Upper lobe of left lung (tissue), 6 donors: Measurements from ENCODE around the gene KLHL30. TPM values are rescaled to one million over a fixed set of nuclear protein-coding genes. Genes with fewer than 3 reads are reported as not detected.
A peak's percentile ranks its signal among the peaks of the same experiment; 100 is the strongest.

Source experiments
- ATAC-seq, 2 donors: fragments of 200-7000 bp; cut with Tn5 transposase; one replicate each; pipeline ENCODE4 v1.9.1; 2022; ENCODE audit warnings: mild to moderate bottlenecking in 2 of 2, moderate library complexity in 2 of 2; ENCODE audit not compliant: low FRiP score in 2 of 2
- DNase-seq, 2 donors: peaks; one replicate each; pipeline ENCODE4 v3.0.0-alpha.2; 2019 to 2020
- H3K27ac ChIP-seq, 4 donors: fragments of 200-600 bp; sonication (generic); one replicate each; pipeline ENCODE4 v1.5.1; 2016 to 2019
- H3K27me3 ChIP-seq, 4 donors: fragments of 200-600 bp; sonication (generic); one replicate each; pipeline ENCODE4 v1.5.1; 2017 to 2019
- H3K36me3 ChIP-seq, 4 donors: fragments of 200-600 bp; sonication (generic); one replicate each; pipeline ENCODE4 v1.5.1; 2016 to 2019
- H3K4me1 ChIP-seq, 4 donors: fragments of 200-600 bp; sonication (generic); one replicate each; pipeline ENCODE4 v1.5.1; 2018 to 2019
- H3K4me3 ChIP-seq, 4 donors: fragments of 200-600 bp; sonication (generic); one replicate each; pipeline ENCODE4 v1.5.1; 2017 to 2019; ENCODE audit warnings: mild to moderate bottlenecking in 2 of 4, moderate library complexity in 1 of 4
- H3K9me3 ChIP-seq, 4 donors: fragments of 200-600 bp; sonication (generic); one replicate each; pipeline ENCODE4 v1.5.1; 2018 to 2019
- CTCF ChIP-seq, 6 experiments: fragments of 450-650 bp in 4 of 6; fragments of 200-600 bp in 2 of 6; sonication (generic) in 2 of 6; IDR thresholded peaks; one replicate each; pipeline ENCODE4 v1.5.1; 2016 to 2019; ENCODE audit warnings: antibody characterized with exemption in 6 of 6
- EP300 ChIP-seq, 4 donors: sonication (generic); formaldehyde crosslinking; IDR thresholded peaks; one replicate each; pipeline ENCODE4 v1.5.1; 2017; ENCODE audit warnings: antibody characterized with exemption in 4 of 4, control low read depth in 2 of 4
- POLR2A ChIP-seq, 4 donors: fragments of 450-650 bp; IDR thresholded peaks; one replicate each; pipeline ENCODE4 v1.5.1; 2016 to 2017; ENCODE audit warnings: antibody characterized with exemption in 4 of 4, mild to moderate bottlenecking in 2 of 4
- POLR2AphosphoS5 ChIP-seq, 2 donors: sonication (generic); formaldehyde crosslinking; IDR thresholded peaks; one replicate each; pipeline ENCODE4 v1.5.1; 2017; ENCODE audit warnings: antibody characterized with exemption in 2 of 2
- WGBS, 2 donors: methylation state at CpG; one replicate each; pipeline ENCODE4 v1.1.5; 2017 to 2018; 5-methylcytosine and 5-hydroxymethylcytosine counted together
- total RNA-seq, 6 donors: library from RNA; depleted of rRNA in 4 of 6; stranded (reverse); fragments of >200 nt in 4 of 6; gene quantifications; one replicate each; pipeline versions ENCODE4 v1.1.0 to v1.2.1, GENCODE V29; 2016 to 2021
- donor health status: DM: no; HTN: no; CAD: no; lungs with moderate emphysema.
- donor health status: DM: no; HTN: yes; CAD: no; lungs with severe emphysema.

Gene KLHL30
- total RNA-seq, 6 donors from 2014 or later: 0.30 to 1.3 (median 0.97) TPM; not detected in 2

GRCh38 chr2:238128534-238129001 is 9.9 kb upstream of the KLHL30 start:
- DNase-seq (peak in 1 of 2 donors; percentile 82), ATAC-seq (no peak)
- TF ChIP-seq CTCF (IDR thresholded peaks at IDR 0.05) (no peak), EP300 (IDR thresholded peaks at IDR 0.05) (no peak)

GRCh38 chr2:238129166-238130010 is 9.1 kb upstream of the KLHL30 start:
- TF ChIP-seq EP300 (IDR thresholded peaks at IDR 0.05): no peak
- no peak for TF ChIP-seq POLR2AphosphoS5 (IDR thresholded peaks at IDR 0.05)
- TF ChIP-seq CTCF (IDR thresholded peaks at IDR 0.05): no peak
- TF ChIP-seq POLR2A (IDR thresholded peaks at IDR 0.05): no peak
- H3K27ac ChIP-seq: no peak overlapping the region
- no peak overlapping the region for H3K4me3 ChIP-seq
- ATAC-seq: no peak
- H3K36me3 ChIP-seq: no peaks in the 10 kb centered on the region
- DNase-seq: peak in 1 of 2 donors; percentile 52
- H3K9me3 ChIP-seq: no peaks in the 10 kb centered on the region
- H3K4me1 ChIP-seq: peaks cover 0 to 7% (median 3%) of the 10 kb centered on the region in 4 donors
- 89% methylated on average over 11 to 22 of the region's 22 CpGs for WGBS, 2 donors
- no peaks in the 10 kb centered on the region for H3K27me3 ChIP-seq

More at GRCh38 chr2:238128534-238129001, 9.9 kb upstream of the KLHL30 start:
- H3K4me3 ChIP-seq: no peak overlapping the region
- peaks cover 0 to 7% (median 3%) of the 10 kb centered on the region in 4 donors for H3K4me1 ChIP-seq
- no peaks in the 10 kb centered on the region for H3K36me3 ChIP-seq
- WGBS, 2 donors: 71 to 81% methylated on average over 7 to 30 of the region's 30 CpGs
- H3K27me3 ChIP-seq: no peaks in the 10 kb centered on the region
- no peak overlapping the region for H3K27ac ChIP-seq
- H3K9me3 ChIP-seq: no peaks in the 10 kb centered on the region

GRCh38 chr2:238130111-238130695 is 8.3 kb upstream of the KLHL30 start:
- WGBS, 2 donors: 95% methylated on average over 4 of the region's 28 CpGs; no CpG with 5 or more reads in 1 of the 2 donors
- peak in 1 of 2 donors; percentile 76 for DNase-seq
- TF ChIP-seq POLR2AphosphoS5 (IDR thresholded peaks at IDR 0.05) (no peak), EP300 (IDR thresholded peaks at IDR 0.05) (no peak), CTCF (IDR thresholded peaks at IDR 0.05) (no peak), POLR2A (IDR thresholded peaks at IDR 0.05) (no peak)

GRCh38 chr2:238130696-238131628 is 7.5 kb upstream of the KLHL30 start:
- 93% methylated on average over 49 of the region's 68 CpGs; no CpG with 5 or more reads in 1 of the 2 donors for WGBS, 2 donors
- ATAC-seq: no peak
- no peak for TF ChIP-seq POLR2A (IDR thresholded peaks at IDR 0.05)
- TF ChIP-seq CTCF (IDR thresholded peaks at IDR 0.05): no peak
- TF ChIP-seq EP300 (IDR thresholded peaks at IDR 0.05): no peak
- no peak for TF ChIP-seq POLR2AphosphoS5 (IDR thresholded peaks at IDR 0.05)
- Histone ChIP-seq H3K36me3 (no peaks in the 10 kb centered on the region), H3K4me1 (peaks cover 0 to 7% (median 3%) of the 10 kb centered on the region in 4 donors), H3K9me3 (no peaks in the 10 kb centered on the region), H3K27ac (no peak overlapping the region), H3K4me3 (no peak overlapping the region), H3K27me3 (no peaks in the 10 kb centered on the region)
- DNase-seq: peak in 1 of 2 donors; percentile 85

More at GRCh38 chr2:238130111-238130695, 8.3 kb upstream of the KLHL30 start:
- Histone ChIP-seq H3K27me3 (no peaks in the 10 kb centered on the region), H3K36me3 (no peaks in the 10 kb centered on the region), H3K27ac (no peak overlapping the region), H3K4me3 (no peak overlapping the region), H3K4me1 (peaks cover 0 to 7% (median 3%) of the 10 kb centered on the region in 4 donors), H3K9me3 (no peaks in the 10 kb centered on the region)
- ATAC-seq: no peak
